ENCODE measurements around the gene MRPS27.

DNA sequence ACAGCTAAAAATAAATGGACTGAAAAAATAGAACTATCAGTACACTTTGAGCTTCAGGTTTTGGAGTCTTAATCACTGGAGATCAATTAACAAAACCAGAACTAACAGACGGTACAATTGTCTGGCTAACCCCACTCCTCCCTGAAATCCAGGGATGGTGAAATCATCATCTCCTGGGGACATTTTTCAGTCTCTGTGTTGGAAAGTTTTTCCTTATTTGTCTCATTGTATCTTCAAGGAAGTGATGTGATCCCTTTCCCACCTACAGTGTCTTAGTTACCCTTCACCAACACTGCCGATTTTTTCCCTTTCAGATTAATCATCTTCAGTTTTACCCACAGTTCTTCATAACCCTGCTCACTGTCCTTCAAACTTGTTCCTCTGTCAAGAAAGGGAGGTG lies 130.9 kb downstream of the MRPS27 start:
- TF ChIP-seq, protein P1, sequence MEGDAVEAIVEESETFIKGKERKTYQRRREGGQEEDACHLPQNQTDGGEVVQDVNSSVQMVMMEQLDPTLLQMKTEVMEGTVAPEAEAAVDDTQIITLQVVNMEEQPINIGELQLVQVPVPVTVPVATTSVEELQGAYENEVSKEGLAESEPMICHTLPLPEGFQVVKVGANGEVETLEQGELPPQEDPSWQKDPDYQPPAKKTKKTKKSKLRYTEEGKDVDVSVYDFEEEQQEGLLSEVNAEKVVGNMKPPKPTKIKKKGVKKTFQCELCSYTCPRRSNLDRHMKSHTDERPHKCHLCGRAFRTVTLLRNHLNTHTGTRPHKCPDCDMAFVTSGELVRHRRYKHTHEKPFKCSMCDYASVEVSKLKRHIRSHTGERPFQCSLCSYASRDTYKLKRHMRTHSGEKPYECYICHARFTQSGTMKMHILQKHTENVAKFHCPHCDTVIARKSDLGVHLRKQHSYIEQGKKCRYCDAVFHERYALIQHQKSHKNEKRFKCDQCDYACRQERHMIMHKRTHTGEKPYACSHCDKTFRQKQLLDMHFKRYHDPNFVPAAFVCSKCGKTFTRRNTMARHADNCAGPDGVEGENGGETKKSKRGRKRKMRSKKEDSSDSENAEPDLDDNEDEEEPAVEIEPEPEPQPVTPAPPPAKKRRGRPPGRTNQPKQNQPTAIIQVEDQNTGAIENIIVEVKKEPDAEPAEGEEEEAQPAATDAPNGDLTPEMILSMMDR (IDR thresholded peaks at IDR 0.05), result no peak
- TF ChIP-seq POLR2A (IDR thresholded peaks at IDR 0.05), result no peak
